Measurements from ENCODE around the gene AMFR. TPM values are rescaled to one million over a fixed set of nuclear protein-coding genes. Genes with fewer than 3 reads are reported as not detected.
"Not testable (repeated sequence)": the region's sequence is repeated elsewhere in the genome, so short reads cannot be mapped to it uniquely, and the experiment has no call there.

The AMFR gene
- total and polyA plus RNA-seq, 3 experiments from 2014 or later: 39.8 to 70.1 (median 64.3) TPM

GRCh38 chr16:56382459-56382858 lies 42.9 kb downstream of the AMFR start:
- H3K27ac ChIP-seq (ENCODE audit: low read depth, low read length): no peak overlapping the region
- peaks cover 40% of the 10 kb centered on the region for H3K36me3 ChIP-seq (ENCODE audit: insufficient read depth, low read length)
- Mint-ChIP-seq H3K27me3 (no peaks in the 10 kb centered on the region), H3K4me1 (peaks cover 8 to 14% (median 12%) of the 10 kb centered on the region in 3 donors), H3K27ac (no peak overlapping the region), H3K36me3 (peaks cover 69 to 92% (median 75%) of the 10 kb centered on the region in 3 donors), H3K9me3 (peaks cover 12 to 26% (median 14%) of the 10 kb centered on the region in 5 donors), H3K4me3 (no peak overlapping the region)
- no peak for DNase-seq
- no peak overlapping the region for H3K4me3 ChIP-seq (ENCODE audit: low read length)
- ChIA-PET CTCF (no interaction called here), POLR2A (interaction anchor here (0.7 kb wide), 1 partner anchor 69 kb away, joined by 4 read pairs; the partner anchor contains the start of genes NUDT21 and OGFOD1)
- H3K4me1 ChIP-seq (ENCODE audit: insufficient read depth, low read length): no peaks in the 10 kb centered on the region
- H3K9me3 ChIP-seq (ENCODE audit: low read length): no peaks in the 10 kb centered on the region
- H3K27me3 ChIP-seq (ENCODE audit: insufficient read depth, low read length, poor library complexity, severe bottlenecking): no peaks in the 10 kb centered on the region

GRCh38 chr16:56380778-56381485 lies 44.4 kb downstream of the AMFR start:
- H3K4me1 ChIP-seq (ENCODE audit: insufficient read depth, low read length); CTCF ChIA-PET; H3K27ac Mint-ChIP-seq; H3K4me3 Mint-ChIP-seq; DNase-seq; H3K4me3 ChIP-seq (ENCODE audit: low read length); H3K27me3 Mint-ChIP-seq; H3K9me3 ChIP-seq (ENCODE audit: low read length); H3K27ac ChIP-seq (ENCODE audit: low read depth, low read length); POLR2A ChIA-PET; H3K27me3 ChIP-seq (ENCODE audit: insufficient read depth, low read length, poor library complexity, severe bottlenecking): not testable (repeated sequence)
- H3K36me3 Mint-ChIP-seq: peaks cover 70 to 80% (median 71%) of the 10 kb centered on the region in 3 donors
- peaks cover 27% of the 10 kb centered on the region for H3K36me3 ChIP-seq (ENCODE audit: insufficient read depth, low read length)
- peaks cover 12 to 26% (median 14%) of the 10 kb centered on the region in 5 donors for H3K9me3 Mint-ChIP-seq
- H3K4me1 Mint-ChIP-seq: peaks cover 12 to 21% (median 21%) of the 10 kb centered on the region in 3 donors

GRCh38 chr16:56379044-56379443 lies 46.3 kb downstream of the AMFR start:
- H3K36me3 ChIP-seq (ENCODE audit: insufficient read depth, low read length): peaks cover 18% of the 10 kb centered on the region
- DNase-seq; H3K4me3 Mint-ChIP-seq; H3K4me3 ChIP-seq (ENCODE audit: low read length); H3K4me1 ChIP-seq (ENCODE audit: insufficient read depth, low read length); POLR2A ChIA-PET; CTCF ChIA-PET; H3K9me3 ChIP-seq (ENCODE audit: low read length); H3K27me3 Mint-ChIP-seq; H3K27ac ChIP-seq (ENCODE audit: low read depth, low read length); H3K27me3 ChIP-seq (ENCODE audit: insufficient read depth, low read length, poor library complexity, severe bottlenecking): not testable (repeated sequence)
- Mint-ChIP-seq H3K9me3 (peaks cover 12 to 26% (median 14%) of the 10 kb centered on the region in 5 donors), H3K36me3 (peaks cover 55 to 72% (median 62%) of the 10 kb centered on the region in 3 donors), H3K27ac (peak overlapping the region in 1 of 8 donors; percentile 54), H3K4me1 (peaks cover 14 to 29% (median 26%) of the 10 kb centered on the region in 3 donors)

- POLR2A ChIA-PET: not testable (repeated sequence)
Observed at GRCh38 chr16:56375792-56376191, 49.6 kb downstream of the AMFR start.

GRCh38 chr16:56373003-56373402 lies 52.3 kb downstream of the AMFR start:
- Histone ChIP-seq H3K9me3 (ENCODE audit: low read length) (no peaks in the 10 kb centered on the region), H3K36me3 (ENCODE audit: insufficient read depth, low read length) (peaks cover 18% of the 10 kb centered on the region), H3K4me3 (ENCODE audit: low read length) (no peak overlapping the region), H3K4me1 (ENCODE audit: insufficient read depth, low read length) (peaks cover 5% of the 10 kb centered on the region), H3K27ac (ENCODE audit: low read depth, low read length) (no peak overlapping the region), H3K27me3 (ENCODE audit: insufficient read depth, low read length, poor library complexity, severe bottlenecking) (no peaks in the 10 kb centered on the region)
- no peaks in the 10 kb centered on the region for H3K27me3 Mint-ChIP-seq
- H3K4me1 Mint-ChIP-seq: peaks cover 16 to 39% (median 34%) of the 10 kb centered on the region in 3 donors
- no peak overlapping the region for H3K27ac Mint-ChIP-seq
- peaks cover 0 to 50% (median 10%) of the 10 kb centered on the region in 3 donors for H3K36me3 Mint-ChIP-seq
- CTCF ChIA-PET: no interaction called here
- H3K9me3 Mint-ChIP-seq: no peaks in the 10 kb centered on the region
- POLR2A ChIA-PET: no interaction called here
- no peak overlapping the region for H3K4me3 Mint-ChIP-seq
- DNase-seq: no peak

More at GRCh38 chr16:56375792-56376191, 49.6 kb downstream of the AMFR start:
- CTCF ChIA-PET; H3K4me1 ChIP-seq (ENCODE audit: insufficient read depth, low read length); H3K9me3 ChIP-seq (ENCODE audit: low read length); H3K27me3 ChIP-seq (ENCODE audit: insufficient read depth, low read length, poor library complexity, severe bottlenecking); H3K27ac ChIP-seq (ENCODE audit: low read depth, low read length); H3K27me3 Mint-ChIP-seq; H3K36me3 ChIP-seq (ENCODE audit: insufficient read depth, low read length); H3K9me3 Mint-ChIP-seq; H3K27ac Mint-ChIP-seq; H3K4me3 Mint-ChIP-seq; DNase-seq; H3K4me3 ChIP-seq (ENCODE audit: low read length): not testable (repeated sequence)
- Mint-ChIP-seq H3K36me3 (peaks cover 23 to 59% (median 33%) of the 10 kb centered on the region in 3 donors), H3K4me1 (peaks cover 22 to 49% (median 44%) of the 10 kb centered on the region in 3 donors)

GRCh38 chr16:56372013-56372634 lies 53.2 kb downstream of the AMFR start:
- Histone ChIP-seq H3K36me3 (ENCODE audit: insufficient read depth, low read length) (peaks cover 21% of the 10 kb centered on the region), H3K4me3 (ENCODE audit: low read length) (no peak overlapping the region), H3K27me3 (ENCODE audit: insufficient read depth, low read length, poor library complexity, severe bottlenecking) (no peaks in the 10 kb centered on the region), H3K9me3 (ENCODE audit: low read length) (no peaks in the 10 kb centered on the region), H3K4me1 (ENCODE audit: insufficient read depth, low read length) (peaks cover 5% of the 10 kb centered on the region), H3K27ac (ENCODE audit: low read depth, low read length) (no peak overlapping the region)
- ChIA-PET CTCF (no interaction called here), POLR2A (no interaction called here)
- peak in 1 of 5 donors; percentile 45 for DNase-seq
- no peaks in the 10 kb centered on the region for H3K27me3 Mint-ChIP-seq
- peak overlapping the region in 4 of 7 donors; percentile 17 to 43 (median 28) for H3K4me3 Mint-ChIP-seq
- no peaks in the 10 kb centered on the region for H3K9me3 Mint-ChIP-seq
- peaks cover 11 to 32% (median 32%) of the 10 kb centered on the region in 3 donors for H3K4me1 Mint-ChIP-seq
- H3K36me3 Mint-ChIP-seq: peaks cover 0 to 56% (median 6%) of the 10 kb centered on the region in 3 donors
- H3K27ac Mint-ChIP-seq: peak overlapping the region in 7 of 8 donors; percentile 9 to 79 (median 24)

- Histone ChIP-seq H3K9me3 (ENCODE audit: low read length) (no peaks in the 10 kb centered on the region), H3K4me1 (ENCODE audit: insufficient read depth, low read length) (peaks cover 5% of the 10 kb centered on the region), H3K4me3 (ENCODE audit: low read length) (no peak overlapping the region), H3K36me3 (ENCODE audit: insufficient read depth, low read length) (peaks cover 21% of the 10 kb centered on the region), H3K27ac (ENCODE audit: low read depth, low read length) (no peak overlapping the region), H3K27me3 (ENCODE audit: insufficient read depth, low read length, poor library complexity, severe bottlenecking) (no peaks in the 10 kb centered on the region)
- peak overlapping the region in 2 of 8 donors; percentile 35 to 79 for H3K27ac Mint-ChIP-seq
- ChIA-PET POLR2A (no interaction called here), CTCF (interaction anchor here (1.6 kb wide), 1 partner anchor 15 kb away, joined by 6 read pairs; no protein-coding TSS in a partner anchor)
- H3K27me3 Mint-ChIP-seq: no peaks in the 10 kb centered on the region
- H3K4me1 Mint-ChIP-seq: peaks cover 11 to 31% (median 29%) of the 10 kb centered on the region in 3 donors
- no peak for DNase-seq
- H3K4me3 Mint-ChIP-seq: peak overlapping the region in 1 of 7 donors; percentile 43
- H3K9me3 Mint-ChIP-seq: no peaks in the 10 kb centered on the region
- H3K36me3 Mint-ChIP-seq: peaks cover 0 to 61% (median 7%) of the 10 kb centered on the region in 3 donors
Observed at GRCh38 chr16:56371660-56371937, 53.7 kb downstream of the AMFR start.
